HG03025 (cell line): ENCODE data around the gene PAIP2.
"Not testable (repeated sequence)": the region's sequence is repeated elsewhere in the genome, so short reads cannot be mapped to it uniquely, and the experiment has no call there.

Experiments used
- ATAC-seq: cut with Tn5 transposase; IDR thresholded peaks from one replicate; pipeline ENCODE4 v1.9.1; 2021; ENCODE audit warnings: mild to moderate bottlenecking, moderate library complexity; ENCODE audit not compliant: unreplicated experiment, low FRiP score

The PAIP2 gene

GRCh38 chr5:139407517-139407916 lies 65.9 kb downstream of the PAIP2 start:
- no peak for ATAC-seq

GRCh38 chr5:139408191-139408590 lies 66.5 kb downstream of the PAIP2 start:
- no peak for ATAC-seq

- not testable (repeated sequence) for ATAC-seq
These were observed 67.5 kb downstream of the PAIP2 start for GRCh38 chr5:139409116-139409515.

- no peak for ATAC-seq
These were observed 68.7 kb downstream of the PAIP2 start for GRCh38 chr5:139410121-139410992.

GRCh38 chr5:139410993-139411828 lies 69.6 kb downstream of the PAIP2 start:
- no peak for ATAC-seq

- no peak for ATAC-seq
These were observed 71.5 kb downstream of the PAIP2 start for GRCh38 chr5:139413153-139413552.

- ATAC-seq: no peak
These were observed 72.3 kb downstream of the PAIP2 start for GRCh38 chr5:139413963-139414362.

GRCh38 chr5:139414581-139415130 lies 73.0 kb downstream of the PAIP2 start:
- ATAC-seq: no peak

GRCh38 chr5:139415221-139415861 lies 73.7 kb downstream of the PAIP2 start:
- no peak for ATAC-seq

GRCh38 chr5:139415869-139416268 lies 74.2 kb downstream of the PAIP2 start:
- no peak for ATAC-seq

- no peak for ATAC-seq
These were observed 75.0 kb downstream of the PAIP2 start for GRCh38 chr5:139416651-139417050.

GRCh38 chr5:139417214-139417613 lies 75.6 kb downstream of the PAIP2 start:
- ATAC-seq: no peak

- ATAC-seq: no peak
These were observed 77.1 kb downstream of the PAIP2 start for GRCh38 chr5:139418793-139419192.
